Parathyroid adenoma (tissue), 2 donors: Measurements from ENCODE around the gene CYB5D1.
A peak's percentile ranks its signal among the peaks of the same experiment; 100 is the strongest.

ENCODE experiments used
- H2AFZ ChIP-seq: fragments of 300-600 bp; sonication (generic); one replicate; pipeline ENCODE4 v1.7.0; 2017; ENCODE audit warnings: antibody characterized with exemption, mild to moderate bottlenecking
- H3K27ac ChIP-seq: fragments of 300-600 bp; sonication (generic); one replicate; pipeline ENCODE4 v1.7.0; 2017
- H3K27me3 ChIP-seq: fragments of 300-600 bp; sonication (generic); one replicate; pipeline ENCODE4 v1.7.0; 2017; ENCODE audit warnings: low read length; ENCODE audit not compliant: control insufficient read depth, insufficient read depth
- H3K36me3 ChIP-seq: fragments of 300-600 bp; sonication (generic); one replicate; pipeline ENCODE4 v1.7.0; 2017; ENCODE audit warnings: low read length; ENCODE audit not compliant: control insufficient read depth, insufficient read depth
- H3K4me1 ChIP-seq: fragments of 300-600 bp; sonication (generic); one replicate; pipeline ENCODE4 v1.7.0; 2017; ENCODE audit warnings: control low read depth
- H3K4me2 ChIP-seq: fragments of 300-600 bp; sonication (generic); one replicate; pipeline ENCODE4 v1.7.0; 2017; ENCODE audit warnings: low read length
- H3K4me3 ChIP-seq: fragments of 300-600 bp; sonication (generic); one replicate; pipeline ENCODE4 v1.7.0; 2017; ENCODE audit warnings: low read depth, low read length
- H3K79me2 ChIP-seq: fragments of 300-600 bp; sonication (generic); one replicate; pipeline ENCODE4 v1.7.0; 2017; ENCODE audit warnings: control low read depth
- H3K9ac ChIP-seq: fragments of 300-600 bp; sonication (generic); one replicate; pipeline ENCODE4 v1.7.0; 2017; ENCODE audit warnings: mild to moderate bottlenecking
- H3K9me3 ChIP-seq: fragments of 300-600 bp; sonication (generic); one replicate; pipeline ENCODE4 v1.7.0; 2017; ENCODE audit warnings: low read length; ENCODE audit not compliant: control insufficient read depth
- TF ChIP-seq, protein P1 (sequence below): fragments of 300-600 bp; sonication (generic); IDR thresholded peaks from one replicate; pipeline ENCODE4 v1.7.0; 2017; ENCODE audit warnings: antibody characterized with exemption, mild to moderate bottlenecking
- donor health status: primary hyperparathyroidism.

CYB5D1 gene

DNA sequence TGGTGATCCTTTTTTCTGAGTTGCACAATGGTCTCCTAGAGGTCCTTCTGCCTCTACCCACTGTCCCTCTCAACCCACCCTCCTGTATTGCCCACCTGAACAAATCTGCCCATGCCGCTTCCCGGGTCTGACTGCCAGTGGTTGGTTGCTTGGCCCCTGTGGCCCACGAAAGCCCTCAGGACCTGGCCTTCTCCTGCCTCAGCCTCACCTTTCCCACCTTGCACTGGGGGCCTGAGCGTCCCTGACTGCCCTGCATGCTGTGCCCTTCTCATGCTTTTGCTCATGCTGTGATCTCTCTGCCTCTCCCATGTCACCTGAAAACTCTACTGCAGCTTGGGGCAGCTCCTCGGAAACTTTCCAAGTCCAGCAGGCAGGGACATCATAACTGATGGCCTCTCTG lies 37.6 kb upstream of the CYB5D1 start:
- no peak overlapping the region for H3K27ac ChIP-seq
- H3K27me3 ChIP-seq, result no peaks in the 10 kb centered on the region
- no peak overlapping the region for H3K4me2 ChIP-seq
- no peaks in the 10 kb centered on the region for H3K36me3 ChIP-seq
- peaks cover 12% of the 10 kb centered on the region for H3K4me1 ChIP-seq
- H3K4me3 ChIP-seq, result no peak overlapping the region
- TF ChIP-seq, protein P1, sequence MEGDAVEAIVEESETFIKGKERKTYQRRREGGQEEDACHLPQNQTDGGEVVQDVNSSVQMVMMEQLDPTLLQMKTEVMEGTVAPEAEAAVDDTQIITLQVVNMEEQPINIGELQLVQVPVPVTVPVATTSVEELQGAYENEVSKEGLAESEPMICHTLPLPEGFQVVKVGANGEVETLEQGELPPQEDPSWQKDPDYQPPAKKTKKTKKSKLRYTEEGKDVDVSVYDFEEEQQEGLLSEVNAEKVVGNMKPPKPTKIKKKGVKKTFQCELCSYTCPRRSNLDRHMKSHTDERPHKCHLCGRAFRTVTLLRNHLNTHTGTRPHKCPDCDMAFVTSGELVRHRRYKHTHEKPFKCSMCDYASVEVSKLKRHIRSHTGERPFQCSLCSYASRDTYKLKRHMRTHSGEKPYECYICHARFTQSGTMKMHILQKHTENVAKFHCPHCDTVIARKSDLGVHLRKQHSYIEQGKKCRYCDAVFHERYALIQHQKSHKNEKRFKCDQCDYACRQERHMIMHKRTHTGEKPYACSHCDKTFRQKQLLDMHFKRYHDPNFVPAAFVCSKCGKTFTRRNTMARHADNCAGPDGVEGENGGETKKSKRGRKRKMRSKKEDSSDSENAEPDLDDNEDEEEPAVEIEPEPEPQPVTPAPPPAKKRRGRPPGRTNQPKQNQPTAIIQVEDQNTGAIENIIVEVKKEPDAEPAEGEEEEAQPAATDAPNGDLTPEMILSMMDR, result no peak
- H3K79me2 ChIP-seq, result no peaks in the 10 kb centered on the region
- H3K9me3 ChIP-seq, result no peaks in the 10 kb centered on the region
- no peak overlapping the region for H2AFZ ChIP-seq
- no peak overlapping the region for H3K9ac ChIP-seq

DNA sequence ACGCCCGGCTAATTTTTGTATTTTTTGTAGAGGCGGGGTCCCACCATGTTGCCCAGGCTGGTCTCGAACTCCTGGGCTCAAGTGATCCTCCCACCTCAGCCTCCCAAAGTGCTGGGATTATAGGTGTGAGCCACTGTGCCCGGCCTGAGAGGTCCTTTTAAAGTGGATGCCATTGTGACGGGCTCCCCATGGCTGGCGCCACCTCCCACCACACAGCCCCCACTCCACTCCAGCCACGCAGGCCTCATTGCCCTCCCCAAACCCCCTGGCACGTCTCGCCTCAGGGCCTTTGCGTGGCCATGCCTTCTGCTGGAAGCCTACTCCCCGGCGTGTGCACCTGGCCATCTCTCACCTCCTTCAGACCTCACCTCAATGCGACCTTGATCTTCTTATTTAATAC lies 35.7 kb upstream of the CYB5D1 start:
- Histone ChIP-seq H3K4me2 (no peak overlapping the region), H3K27me3 (no peaks in the 10 kb centered on the region)

DNA sequence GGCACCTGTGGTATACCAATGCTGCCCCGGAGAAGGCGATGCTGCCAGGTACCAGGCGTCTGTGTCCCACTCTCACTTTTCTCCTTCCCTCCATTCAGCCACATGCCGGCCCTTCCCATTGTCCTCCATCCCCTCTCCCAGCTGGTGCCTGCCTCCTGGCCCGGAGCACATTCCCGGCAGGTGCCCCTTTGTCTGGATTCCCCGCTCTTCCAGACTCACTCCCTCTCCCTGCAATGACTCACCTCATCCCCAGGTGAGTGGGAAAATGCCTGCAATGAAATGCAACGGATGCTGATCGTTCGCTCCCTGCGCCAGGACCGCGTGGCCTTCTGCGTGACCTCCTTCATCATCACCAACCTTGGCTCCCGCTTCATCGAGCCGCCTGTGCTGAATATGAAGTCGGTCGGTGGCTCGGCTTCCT lies 34.2 kb upstream of the CYB5D1 start:
- Histone ChIP-seq H3K9ac (no peak overlapping the region), H3K9me3 (no peaks in the 10 kb centered on the region), H3K79me2 (no peaks in the 10 kb centered on the region), H3K27me3 (no peaks in the 10 kb centered on the region), H3K27ac (no peak overlapping the region), H3K4me2 (no peak overlapping the region), H2AFZ (no peak overlapping the region), H3K4me1 (peaks cover 20% of the 10 kb centered on the region), H3K36me3 (no peaks in the 10 kb centered on the region), H3K4me3 (no peak overlapping the region)
- TF ChIP-seq, protein P1, result no peak

More for the DNA sequence above, 35.7 kb upstream of the CYB5D1 start:
- no peaks in the 10 kb centered on the region for H3K9me3 ChIP-seq
- H3K4me1 ChIP-seq, result peaks cover 20% of the 10 kb centered on the region
- H3K9ac ChIP-seq, result no peak overlapping the region
- H3K36me3 ChIP-seq, result no peaks in the 10 kb centered on the region
- H2AFZ ChIP-seq, result no peak overlapping the region
- no peak overlapping the region for H3K4me3 ChIP-seq
- TF ChIP-seq, protein P1, result no peak
- H3K79me2 ChIP-seq, result no peaks in the 10 kb centered on the region
- no peak overlapping the region for H3K27ac ChIP-seq

DNA sequence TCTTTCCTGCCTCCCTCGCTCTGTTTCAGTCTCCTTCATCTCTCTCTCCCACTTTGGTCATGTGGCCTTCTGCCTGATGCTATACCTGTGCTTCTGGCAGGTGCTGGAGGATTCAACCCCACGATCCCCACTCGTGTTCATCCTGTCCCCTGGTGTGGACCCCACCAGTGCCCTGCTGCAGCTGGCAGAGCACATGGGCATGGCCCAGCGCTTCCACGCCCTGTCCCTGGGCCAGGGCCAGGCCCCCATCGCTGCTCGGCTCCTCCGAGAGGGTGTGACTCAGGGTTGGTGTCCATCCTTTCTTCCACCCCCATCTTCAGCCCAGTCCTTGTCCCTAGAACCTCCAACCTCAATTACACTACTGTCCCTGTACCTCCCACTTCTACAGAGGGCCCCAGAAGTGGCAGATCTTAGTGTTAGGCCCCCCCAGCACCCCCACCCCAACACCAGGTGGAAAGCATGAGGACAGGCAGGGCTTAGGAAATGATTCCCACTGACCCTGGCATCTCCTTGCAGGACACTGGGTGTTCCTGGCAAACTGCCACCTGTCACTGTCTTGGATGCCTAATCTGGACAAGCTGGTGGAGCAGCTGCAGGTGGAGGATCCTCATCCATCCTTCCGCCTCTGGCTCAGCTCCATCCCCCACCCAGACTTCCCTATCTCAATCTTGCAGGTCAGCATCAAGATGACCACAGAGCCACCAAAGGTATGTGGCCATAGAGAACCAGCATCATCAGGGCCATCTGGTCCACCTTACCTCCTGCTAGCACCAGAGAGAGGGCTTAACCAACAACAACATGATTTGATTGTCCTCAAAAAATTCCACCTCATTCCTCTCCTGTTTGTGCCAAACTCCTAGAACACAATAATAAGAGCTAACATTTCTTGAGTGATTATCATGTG lies 33.5 kb upstream of the CYB5D1 start:
- Histone ChIP-seq H3K79me2 (no peaks in the 10 kb centered on the region), H3K27ac (peak overlapping the region; percentile 69), H3K9ac (no peak overlapping the region), H3K4me2 (no peak overlapping the region), H3K36me3 (no peaks in the 10 kb centered on the region), H3K9me3 (no peaks in the 10 kb centered on the region), H3K27me3 (no peaks in the 10 kb centered on the region), H2AFZ (no peak overlapping the region), H3K4me3 (no peak overlapping the region), H3K4me1 (peaks cover 20% of the 10 kb centered on the region)
- TF ChIP-seq, protein P1, result no peak
